ENCODE data around the gene LRRC15. TPM values are rescaled to one million over a fixed set of nuclear protein-coding genes. Genes with fewer than 3 reads are reported as not detected.

LRRC15 gene
- polyA plus RNA-seq, 2 of the 4 experiments (the other 2 are of a cell fraction), result 0.05 to 0.14 TPM

DNA sequence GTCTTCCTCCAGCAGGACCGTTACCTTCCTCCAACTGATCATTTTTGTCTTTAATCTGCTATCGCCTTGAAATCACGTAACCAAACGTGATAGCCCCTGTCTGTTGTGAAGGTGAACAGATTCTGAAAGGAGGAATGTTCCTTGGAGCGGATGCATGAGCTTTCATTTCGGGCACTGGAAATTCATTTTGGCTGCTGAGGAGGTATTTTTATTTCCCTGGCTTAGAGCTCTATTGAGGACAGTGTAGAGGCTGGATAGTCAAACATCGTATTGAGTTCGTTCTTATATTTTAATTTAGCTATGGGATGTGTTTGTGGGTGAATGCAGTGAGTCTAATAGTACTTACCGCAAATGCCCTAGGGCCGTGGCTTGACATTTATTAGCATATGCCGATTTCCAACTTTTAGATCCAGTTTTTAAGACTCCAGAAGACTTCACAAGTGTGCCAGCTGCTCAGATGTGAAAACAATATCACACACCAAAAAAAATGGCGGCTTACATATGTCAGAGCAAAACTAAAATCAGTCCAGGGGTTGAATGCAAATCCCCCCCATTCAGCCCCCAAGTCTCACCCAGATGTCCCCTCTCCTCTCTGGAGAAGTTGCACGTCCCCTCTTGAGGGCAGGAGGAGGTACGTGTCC, 40.5 kb downstream of the LRRC15 start:
- Histone ChIP-seq H3K4me1 (peaks cover 30% of the 10 kb centered on the region), H3K4me2 (no peak overlapping the region), H3K27ac (peak overlapping the region in 1 of 2 experiments; percentile 8; a peak in 1 of 6 replicates), H3K4me3 (no peak overlapping the region), H3K9me3 (no peaks in the 10 kb centered on the region)
- 87% methylated on average over 14 of the region's 14 CpGs for WGBS (ENCODE audit: missing lambda C conversion rate)
- CTCF ChIA-PET, result interaction anchor here (1.1 to 1.3 kb wide), 2 partner anchors 13 to 15 kb away, joined by 5 to 9 read pairs; no protein-coding TSS in a partner anchor
- POLR2A ChIA-PET, result no interaction called here
- FAIRE-seq, result no peak
- no peak for DNase-seq (ENCODE audit: low read depth in 1 of 2, low spot score in 1 of 2)
- no peak for ATAC-seq
- TF ChIP-seq, protein P1, sequence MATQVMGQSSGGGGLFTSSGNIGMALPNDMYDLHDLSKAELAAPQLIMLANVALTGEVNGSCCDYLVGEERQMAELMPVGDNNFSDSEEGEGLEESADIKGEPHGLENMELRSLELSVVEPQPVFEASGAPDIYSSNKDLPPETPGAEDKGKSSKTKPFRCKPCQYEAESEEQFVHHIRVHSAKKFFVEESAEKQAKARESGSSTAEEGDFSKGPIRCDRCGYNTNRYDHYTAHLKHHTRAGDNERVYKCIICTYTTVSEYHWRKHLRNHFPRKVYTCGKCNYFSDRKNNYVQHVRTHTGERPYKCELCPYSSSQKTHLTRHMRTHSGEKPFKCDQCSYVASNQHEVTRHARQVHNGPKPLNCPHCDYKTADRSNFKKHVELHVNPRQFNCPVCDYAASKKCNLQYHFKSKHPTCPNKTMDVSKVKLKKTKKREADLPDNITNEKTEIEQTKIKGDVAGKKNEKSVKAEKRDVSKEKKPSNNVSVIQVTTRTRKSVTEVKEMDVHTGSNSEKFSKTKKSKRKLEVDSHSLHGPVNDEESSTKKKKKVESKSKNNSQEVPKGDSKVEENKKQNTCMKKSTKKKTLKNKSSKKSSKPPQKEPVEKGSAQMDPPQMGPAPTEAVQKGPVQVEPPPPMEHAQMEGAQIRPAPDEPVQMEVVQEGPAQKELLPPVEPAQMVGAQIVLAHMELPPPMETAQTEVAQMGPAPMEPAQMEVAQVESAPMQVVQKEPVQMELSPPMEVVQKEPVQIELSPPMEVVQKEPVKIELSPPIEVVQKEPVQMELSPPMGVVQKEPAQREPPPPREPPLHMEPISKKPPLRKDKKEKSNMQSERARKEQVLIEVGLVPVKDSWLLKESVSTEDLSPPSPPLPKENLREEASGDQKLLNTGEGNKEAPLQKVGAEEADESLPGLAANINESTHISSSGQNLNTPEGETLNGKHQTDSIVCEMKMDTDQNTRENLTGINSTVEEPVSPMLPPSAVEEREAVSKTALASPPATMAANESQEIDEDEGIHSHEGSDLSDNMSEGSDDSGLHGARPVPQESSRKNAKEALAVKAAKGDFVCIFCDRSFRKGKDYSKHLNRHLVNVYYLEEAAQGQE (IDR thresholded peaks at IDR 0.05), result no peak
- TF ChIP-seq KDM1A (IDR thresholded peaks at IDR 0.05; ENCODE audit: low read depth) (no peak), PHF8 (IDR thresholded peaks at IDR 0.05; ENCODE audit: borderline replicate concordance, low read depth) (no peak), ZC3H11A (IDR thresholded peaks at IDR 0.05) (no peak)
- TF ChIP-seq, protein P2, sequence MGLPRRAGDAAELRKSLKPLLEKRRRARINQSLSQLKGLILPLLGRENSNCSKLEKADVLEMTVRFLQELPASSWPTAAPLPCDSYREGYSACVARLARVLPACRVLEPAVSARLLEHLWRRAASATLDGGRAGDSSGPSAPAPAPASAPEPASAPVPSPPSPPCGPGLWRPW (IDR thresholded peaks at IDR 0.05), result no peak

DNA sequence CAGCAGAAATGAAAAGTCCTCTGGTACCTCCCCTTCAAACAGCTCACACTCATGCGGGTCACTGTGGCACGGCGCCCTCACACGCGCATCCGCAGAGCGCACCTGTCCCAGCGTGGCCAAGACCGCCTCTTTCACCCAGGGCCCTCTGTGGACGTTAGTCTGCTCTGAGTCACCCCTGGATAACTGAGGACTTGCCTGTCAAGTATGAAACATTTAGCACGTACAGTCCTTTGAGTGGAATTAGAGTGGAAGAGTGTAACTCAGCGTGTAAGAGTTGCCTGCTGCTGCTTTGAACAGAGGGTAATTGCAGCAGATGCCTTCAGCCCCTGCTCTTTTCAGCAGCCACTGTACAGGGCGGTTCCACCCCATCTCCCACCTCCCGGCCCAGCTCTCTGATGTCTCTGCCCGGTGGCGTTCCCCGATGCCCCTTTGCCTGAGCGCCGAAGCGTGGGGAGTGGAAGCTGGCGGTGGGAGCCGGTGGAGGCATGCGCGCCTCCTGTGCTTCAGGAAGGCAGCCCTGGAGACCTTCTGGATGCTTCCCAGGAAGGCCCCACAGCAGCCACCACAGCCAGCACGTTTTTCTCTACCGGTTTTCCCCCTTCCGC, 41.4 kb downstream of the LRRC15 start:
- FAIRE-seq (no peak), ATAC-seq (peak in 1 of 2 experiments; percentile 1; a peak in 1 of 6 replicates), DNase-seq (ENCODE audit: low read depth in 1 of 2, low spot score in 1 of 2) (peak; percentile 44 to 55)
- ChIA-PET CTCF (interaction anchor here (1.1 to 1.3 kb wide), 2 partner anchors 12 to 16 kb away, joined by 5 to 9 read pairs; no protein-coding TSS in a partner anchor), POLR2A (no interaction called here)
- Histone ChIP-seq H3K4me2 (no peak overlapping the region), H3K4me3 (no peak overlapping the region), H3K4me1 (peaks cover 35% of the 10 kb centered on the region), H3K9me3 (no peaks in the 10 kb centered on the region), H3K27ac (peak overlapping the region in 1 of 2 experiments; percentile 48; a peak in 1 of 6 replicates)
- TF ChIP-seq FOXS1 (CRISPR knock-in tag; IDR thresholded peaks at IDR 0.05), result no peak
- TF ChIP-seq SMC3 (IDR thresholded peaks at IDR 0.05), result no peak
- TF ChIP-seq BHLHE40 (IDR thresholded peaks at IDR 0.05; ENCODE audit: low read depth, low read length), result no peak
- no peak for TF ChIP-seq HOXB13 (CRISPR knock-in tag; IDR thresholded peaks at IDR 0.05; ENCODE audit: low read depth)
- TF ChIP-seq CHD2 (IDR thresholded peaks at IDR 0.05; ENCODE audit: low read length, partially characterized antibody), result no peak
- TF ChIP-seq TP53 (CRISPR knock-in tag; IDR thresholded peaks at IDR 0.05), result no peak
- no peak for TF ChIP-seq RAD21 (conservative IDR thresholded peaks at IDR 0.05 in 1 of 2, IDR thresholded peaks at IDR 0.05 in 1 of 2)
- no peak for TF ChIP-seq NR3C1 (IDR thresholded peaks at IDR 0.05)
- TF ChIP-seq HEYL (CRISPR knock-in tag; IDR thresholded peaks at IDR 0.05), result no peak
- TF ChIP-seq RARB (CRISPR knock-in tag; IDR thresholded peaks at IDR 0.05), result no peak
- TF ChIP-seq, protein P3, sequence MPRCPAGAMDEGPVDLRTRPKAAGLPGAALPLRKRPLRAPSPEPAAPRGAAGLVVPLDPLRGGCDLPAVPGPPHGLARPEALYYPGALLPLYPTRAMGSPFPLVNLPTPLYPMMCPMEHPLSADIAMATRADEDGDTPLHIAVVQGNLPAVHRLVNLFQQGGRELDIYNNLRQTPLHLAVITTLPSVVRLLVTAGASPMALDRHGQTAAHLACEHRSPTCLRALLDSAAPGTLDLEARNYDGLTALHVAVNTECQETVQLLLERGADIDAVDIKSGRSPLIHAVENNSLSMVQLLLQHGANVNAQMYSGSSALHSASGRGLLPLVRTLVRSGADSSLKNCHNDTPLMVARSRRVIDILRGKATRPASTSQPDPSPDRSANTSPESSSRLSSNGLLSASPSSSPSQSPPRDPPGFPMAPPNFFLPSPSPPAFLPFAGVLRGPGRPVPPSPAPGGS (IDR thresholded peaks at IDR 0.05), result no peak
- TF ChIP-seq, protein P2 (IDR thresholded peaks at IDR 0.05), result no peak
- WGBS (ENCODE audit: missing lambda C conversion rate), result 73% methylated on average over 16 of the region's 27 CpGs
